Activated CD4-positive, alpha-beta T cell treated with anti-CD3 and anti-CD28 coated beads for 4 hours (primary cell): ENCODE results near the gene CBFA2T3.
"Not testable (repeated sequence)": the region's sequence is repeated elsewhere in the genome, so short reads cannot be mapped to it uniquely, and the experiment has no call there.

Source experiments
- DNase-seq, 2 donors: peaks; one replicate each; pipeline ENCODE4 v3.0.0-alpha.2; 2020

CBFA2T3 gene

DNA sequence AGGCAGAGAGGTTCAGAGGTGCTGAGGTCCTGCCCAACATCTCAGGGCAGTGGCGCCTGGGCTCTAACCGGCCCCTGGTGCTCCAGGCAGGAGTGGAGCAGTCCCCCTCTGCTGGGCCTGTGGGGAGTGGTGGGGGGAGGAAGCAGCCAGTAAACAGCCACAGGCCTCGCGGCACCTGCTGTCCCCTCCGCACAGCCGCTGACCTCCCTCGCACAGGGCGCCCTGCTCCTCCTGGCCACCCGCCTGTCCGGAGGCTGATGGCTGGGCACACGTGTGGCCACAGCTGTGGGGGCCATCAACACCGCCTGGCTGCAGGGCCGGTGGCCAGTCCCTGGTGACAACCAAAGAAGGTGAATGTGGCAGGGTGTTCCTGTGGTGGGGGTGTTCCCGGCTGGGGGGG is 73.7 kb downstream of the CBFA2T3 start:
- no peak for DNase-seq

DNA sequence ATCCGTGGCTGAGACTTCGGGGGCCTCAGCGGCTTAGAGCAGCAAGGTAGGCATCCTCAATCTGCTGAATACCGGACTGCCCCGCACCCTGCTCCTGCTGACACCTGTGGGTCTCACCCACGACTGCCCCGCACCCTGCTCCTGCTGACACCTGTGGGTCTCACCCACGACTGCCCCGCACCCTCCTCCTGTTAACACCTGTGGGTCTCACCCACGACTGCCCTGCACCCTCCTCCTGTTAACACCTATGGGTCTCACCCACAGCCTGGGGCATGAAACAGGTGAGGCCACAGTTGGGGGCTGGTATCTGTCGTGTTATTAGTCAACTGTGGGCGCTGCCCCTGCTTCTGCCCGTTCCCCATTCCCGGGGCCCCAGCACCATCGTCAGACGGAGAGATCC is 74.3 kb downstream of the CBFA2T3 start:
- DNase-seq, result no peak

- no peak for DNase-seq
Measured at GRCh38 chr16:88901718-88902337, 75.2 kb downstream of the CBFA2T3 start.

GRCh38 chr16:88900662-88901052 is 76.3 kb downstream of the CBFA2T3 start:
- DNase-seq, result no peak

- DNase-seq, result no peak
Measured at GRCh38 chr16:88899901-88900661, 76.9 kb downstream of the CBFA2T3 start.

DNA sequence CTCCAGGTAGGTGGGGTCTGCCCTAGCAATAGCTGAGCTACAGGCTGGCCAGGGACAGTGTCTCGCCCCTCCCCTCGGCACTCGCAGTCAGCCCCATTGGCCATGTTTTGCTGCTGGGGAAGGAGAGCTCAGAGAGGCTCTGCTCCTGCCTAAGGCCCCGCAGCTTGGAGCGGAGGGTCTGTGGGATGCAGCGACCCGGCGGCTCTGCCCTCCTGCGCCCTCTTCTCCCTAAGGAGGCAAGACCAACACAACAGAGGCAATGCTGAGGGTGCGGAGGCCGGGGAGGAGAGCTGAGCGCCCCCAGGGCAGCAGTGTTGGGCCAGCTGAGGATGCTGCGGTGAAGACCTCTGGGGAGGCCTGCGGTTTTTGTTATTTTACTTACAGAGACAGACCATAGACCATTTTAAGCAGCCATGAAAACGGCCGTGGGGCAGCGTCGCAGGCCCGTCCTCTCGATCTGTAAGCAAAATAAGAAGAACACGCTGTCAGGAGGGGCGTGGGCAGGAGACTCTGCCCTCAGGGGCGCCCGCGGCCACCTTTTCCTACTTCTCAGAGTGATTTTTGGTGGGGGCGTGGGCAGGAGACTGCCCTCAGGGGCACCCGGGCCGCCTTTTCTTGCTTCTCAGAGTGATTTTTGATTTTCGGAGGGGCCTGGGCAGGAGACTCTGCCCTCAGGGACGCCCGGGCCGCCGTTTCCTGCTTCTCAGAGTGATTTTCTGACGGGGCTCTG is 79.1 kb downstream of the CBFA2T3 start:
- DNase-seq, result no peak

- no peak for DNase-seq
Measured at GRCh38 chr16:88896238-88897070, 80.6 kb downstream of the CBFA2T3 start.

GRCh38 chr16:88895335-88895734 is 81.7 kb downstream of the CBFA2T3 start:
- no peak for DNase-seq

GRCh38 chr16:88894681-88895300 is 82.2 kb downstream of the CBFA2T3 start:
- no peak for DNase-seq

DNA sequence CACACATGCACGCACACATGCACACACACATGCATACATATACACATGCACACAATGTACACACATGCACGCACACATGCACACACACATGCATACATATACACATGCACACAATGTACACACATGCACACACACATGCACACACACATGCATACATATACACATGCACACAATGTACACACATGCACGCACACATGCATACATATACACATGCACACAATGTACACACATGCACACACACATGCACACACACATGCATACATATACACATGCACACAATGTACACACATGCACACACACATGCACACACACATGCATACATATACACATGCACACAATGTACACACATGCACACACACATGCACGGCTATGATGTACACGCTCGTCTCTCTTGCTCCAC is 82.7 kb downstream of the CBFA2T3 start:
- DNase-seq, result not testable (repeated sequence)

- DNase-seq, result no peak
Measured at GRCh38 chr16:88893127-88893968, 83.7 kb downstream of the CBFA2T3 start.

- DNase-seq, result no peak
Measured at GRCh38 chr16:88892065-88892464, 84.9 kb downstream of the CBFA2T3 start.

DNA sequence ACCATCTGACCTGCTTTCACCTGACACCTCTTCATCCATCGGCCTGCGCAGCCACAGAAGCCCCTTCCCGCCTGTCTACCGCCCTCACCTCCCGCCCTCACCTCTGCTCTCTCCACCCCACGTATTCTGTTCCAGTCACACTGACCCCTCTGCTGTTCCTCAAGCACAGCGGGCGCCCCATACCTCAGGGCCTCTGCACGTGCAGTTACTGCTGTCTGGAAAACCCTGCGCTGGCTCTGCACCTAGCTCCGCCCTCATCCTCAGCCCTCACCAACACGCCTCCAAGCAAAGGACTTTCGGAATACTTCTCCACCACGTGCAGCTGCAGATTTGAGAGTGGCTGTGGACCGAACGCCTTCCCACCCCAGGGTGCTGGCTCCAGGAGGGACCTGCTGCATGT is 85.9 kb downstream of the CBFA2T3 start:
- DNase-seq, result no peak

DNA sequence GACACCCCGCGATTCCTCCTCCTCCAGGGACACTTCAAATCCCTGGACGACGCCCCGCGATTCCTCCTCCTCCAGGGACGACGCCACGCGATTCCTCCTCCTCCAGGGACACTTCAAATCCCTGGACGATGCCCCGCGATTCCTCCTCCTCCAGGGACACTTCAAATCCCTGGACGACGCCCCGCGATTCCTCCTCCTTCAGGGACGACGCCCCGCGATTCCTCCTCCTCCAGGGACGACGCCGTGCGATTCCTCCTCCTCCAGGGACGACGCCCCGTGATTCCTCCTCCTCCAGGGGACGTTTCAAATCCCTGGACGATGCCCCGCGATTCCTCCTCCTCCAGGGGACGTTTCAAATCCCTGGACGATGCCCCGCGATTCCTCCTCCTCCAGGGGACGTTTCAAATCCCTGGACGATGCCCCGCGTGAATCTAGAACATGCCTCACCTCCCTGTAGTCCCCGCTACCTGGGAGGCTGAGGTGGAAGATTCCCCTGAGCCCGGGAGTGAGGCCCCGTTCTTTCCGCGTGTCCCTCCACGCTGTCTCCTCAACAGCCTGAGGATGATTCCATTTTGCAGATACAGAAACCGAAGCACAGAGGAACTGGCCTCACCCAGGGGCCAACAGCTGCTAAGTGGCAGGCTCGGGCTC is 87.2 kb downstream of the CBFA2T3 start:
- DNase-seq, result not testable (repeated sequence)

DNA sequence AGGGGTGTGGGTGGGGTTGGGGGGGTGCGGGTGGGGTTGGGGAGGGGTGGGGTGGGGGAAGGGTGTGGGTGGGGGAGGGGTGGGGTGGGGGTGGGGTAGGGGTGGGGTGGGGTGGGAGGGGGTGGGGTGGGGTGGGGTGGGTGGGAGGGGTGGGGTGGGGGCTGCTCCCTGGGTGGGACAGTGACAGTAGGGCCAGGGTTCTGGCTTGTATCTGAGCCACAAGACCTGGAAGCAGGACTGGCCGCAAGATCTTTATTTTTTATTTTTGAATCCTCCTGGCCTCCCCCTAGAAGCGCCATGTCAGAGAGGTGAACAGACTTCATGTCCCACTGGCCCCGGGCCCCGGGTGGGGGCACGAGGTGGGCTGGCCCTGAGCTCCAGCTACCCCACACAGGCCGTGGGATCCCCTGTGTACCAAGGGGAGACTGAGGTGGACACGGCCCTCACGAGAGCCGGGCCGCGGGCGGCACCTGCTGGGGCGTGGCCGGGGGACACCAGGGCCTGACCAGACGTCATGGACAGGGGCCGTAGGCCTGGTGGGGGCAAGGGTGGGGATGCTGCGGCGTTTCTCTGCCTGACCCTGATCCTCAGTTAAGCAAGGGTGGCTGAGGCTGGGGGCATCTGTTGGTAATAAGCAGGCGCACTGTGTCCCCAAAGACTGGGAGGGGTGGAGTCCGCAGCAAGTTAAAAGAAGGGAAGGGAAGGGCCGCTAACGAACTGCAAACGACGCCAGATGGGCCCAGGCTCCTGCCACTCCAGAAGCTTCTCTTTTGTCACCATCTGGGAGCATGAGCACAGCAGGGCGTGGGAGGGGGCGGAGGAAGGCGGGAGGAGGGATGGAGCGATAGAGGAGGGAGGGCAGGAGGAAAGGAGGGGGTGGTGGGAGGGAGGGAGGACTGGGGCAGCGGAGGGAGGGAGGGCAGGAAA is 88.3 kb downstream of the CBFA2T3 start:
- no peak for DNase-seq

GRCh38 chr16:88888057-88888456 is 89.0 kb downstream of the CBFA2T3 start:
- no peak for DNase-seq

- no peak for DNase-seq
Measured at GRCh38 chr16:88886845-88887521, 90.0 kb downstream of the CBFA2T3 start.

GRCh38 chr16:88886420-88886844 is 90.6 kb downstream of the CBFA2T3 start:
- no peak for DNase-seq

DNA sequence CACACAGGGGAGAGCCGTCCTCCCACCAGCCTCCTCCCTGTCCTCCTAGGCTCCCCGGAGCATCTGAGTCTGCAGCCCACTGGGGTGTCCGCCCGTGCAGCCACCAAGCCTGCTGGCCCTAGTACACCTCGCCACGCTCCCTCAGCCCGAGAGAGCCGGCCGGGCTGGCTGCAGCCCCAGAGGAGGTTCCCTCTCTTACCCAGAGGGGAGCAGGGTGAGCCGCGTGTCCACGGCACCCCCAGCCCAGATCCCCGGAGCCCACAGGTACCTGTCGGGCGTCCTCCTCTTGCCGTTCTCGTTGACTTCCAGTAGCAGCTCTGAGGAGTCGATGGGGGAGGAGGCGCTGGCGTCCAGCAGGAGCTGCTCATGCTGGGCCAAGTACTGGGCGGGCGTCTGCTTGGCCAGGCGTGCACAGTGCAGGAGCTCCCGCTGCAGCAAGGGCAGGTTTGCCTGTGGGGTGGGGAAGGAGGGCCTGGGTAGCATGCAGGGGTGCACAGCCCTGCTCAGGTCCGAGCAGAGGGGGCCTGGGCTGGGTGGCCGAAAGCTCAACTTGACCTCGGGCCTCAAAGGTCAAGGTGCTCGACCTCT is 91.2 kb downstream of the CBFA2T3 start:
- no peak for DNase-seq
